HepG2 (cell line): ENCODE results near the gene DNAJC4. TPM values are rescaled to one million over a fixed set of nuclear protein-coding genes. Genes with fewer than 3 reads are reported as not detected.
A peak's percentile ranks its signal among the peaks of the same experiment; 100 is the strongest.

ENCODE experiments used
- ARID4A ChIP-seq: sonication (generic); formaldehyde crosslinking; IDR thresholded peaks from 2 replicates; pipeline ENCODE4 v1.5.0; 2020; ENCODE audit warnings: mild to moderate bottlenecking, missing genetic modification reagents, borderline replicate concordance
- ARNT2 ChIP-seq: sonication (generic); formaldehyde crosslinking; IDR thresholded peaks from 2 replicates; pipeline ENCODE4 v1.8.0; 2022; ENCODE audit warnings: mild to moderate bottlenecking, low read depth, missing genetic modification reagents, moderate library complexity
- BCL6 ChIP-seq: IDR thresholded peaks from 2 replicates; pipeline ENCODE4 v1.6.1; 2016; ENCODE audit warnings: missing genetic modification reagents, missing compliant biosample characterization
- CSRNP2 ChIP-seq: sonication (generic); formaldehyde crosslinking; conservative IDR thresholded peaks from 2 replicates; pipeline ENCODE4 v1.8.0; 2022; ENCODE audit warnings: low read depth, missing genetic modification reagents
- DMAP1 ChIP-seq: IDR thresholded peaks from 2 replicates; pipeline ENCODE4 v1.6.1; 2016
- EED ChIP-seq: sonication (generic); formaldehyde crosslinking; IDR thresholded peaks from 2 replicates; pipeline ENCODE4 v1.5.0; 2020; ENCODE audit warnings: mild to moderate bottlenecking, missing genetic modification reagents
- ISX ChIP-seq: sonication (generic); formaldehyde crosslinking; conservative IDR thresholded peaks from 2 replicates; pipeline ENCODE4 v1.5.0; 2020; ENCODE audit warnings: missing genetic modification reagents
- KLF15 ChIP-seq: sonication (generic); formaldehyde crosslinking; IDR thresholded peaks from 2 replicates; pipeline ENCODE4 v1.8.1; 2023; ENCODE audit warnings: borderline replicate concordance, mild to moderate bottlenecking, inconsistent platforms, missing genetic modification reagents, mixed read lengths
- MXD4 ChIP-seq: IDR thresholded peaks from 2 replicates; pipeline ENCODE4 v1.6.1; 2016; ENCODE audit warnings: mild to moderate bottlenecking, missing biosample characterization, missing genetic modification reagents
- NFE2L1 ChIP-seq: sonication (generic); formaldehyde crosslinking; IDR thresholded peaks from 2 replicates; pipeline ENCODE4 v1.4.0; 2020; ENCODE audit warnings: missing genetic modification reagents, mild to moderate bottlenecking, borderline replicate concordance
- NFYB ChIP-seq: sonication (generic); formaldehyde crosslinking; IDR thresholded peaks from 2 replicates; pipeline ENCODE4 v1.4.0; 2020; ENCODE audit warnings: missing genetic modification reagents
- NFYC ChIP-seq: IDR thresholded peaks from 2 replicates; pipeline ENCODE4 v1.6.1; 2016; ENCODE audit warnings: missing genetic modification reagents, missing compliant biosample characterization
- PHF21A ChIP-seq: sonication (generic); formaldehyde crosslinking; IDR thresholded peaks from 2 replicates; pipeline ENCODE4 v1.5.0; 2020; ENCODE audit warnings: mild to moderate bottlenecking, missing genetic modification reagents
- PPARG ChIP-seq: conservative IDR thresholded peaks from 2 replicates; pipeline ENCODE4 v1.6.1; 2016; ENCODE audit warnings: missing biosample characterization, missing genetic modification reagents
- TCF12 ChIP-seq, 2 experiments: fragments of 450-650 bp in 1 of 2; sonication (generic) in 1 of 2; formaldehyde crosslinking in 1 of 2; IDR thresholded peaks; 2 replicates each; pipeline versions ENCODE4 v1.6.1 to v1.8.0; 2017 to 2022; ENCODE audit warnings: antibody characterized with exemption in 1 of 2, mild to moderate bottlenecking in 1 of 2, missing genetic modification reagents in 1 of 2, moderate library complexity in 1 of 2
- WIZ ChIP-seq: sonication (generic); formaldehyde crosslinking; IDR thresholded peaks from 2 replicates; pipeline ENCODE4 v1.5.1; 2020; ENCODE audit warnings: mild to moderate bottlenecking, missing genetic modification reagents
- ZBTB20 ChIP-seq: sonication (generic); formaldehyde crosslinking; IDR thresholded peaks from 2 replicates; pipeline ENCODE4 v1.8.1; 2023; ENCODE audit warnings: missing genetic modification reagents, low read depth, mild to moderate bottlenecking, borderline replicate concordance
- ZNF713 ChIP-seq: sonication (generic); formaldehyde crosslinking; IDR thresholded peaks from 2 replicates; pipeline ENCODE4 v1.4.0; 2020; ENCODE audit warnings: mild to moderate bottlenecking, missing genetic modification reagents
- ZNF788 ChIP-seq: sonication (generic); formaldehyde crosslinking; IDR thresholded peaks from 2 replicates; pipeline ENCODE4 v1.5.0; 2020; ENCODE audit warnings: mild to moderate bottlenecking, missing genetic modification reagents, borderline replicate concordance
- ZSCAN21 ChIP-seq: sonication (generic); formaldehyde crosslinking; IDR thresholded peaks from 2 replicates; pipeline ENCODE4 v1.8.0; 2022; ENCODE audit warnings: mild to moderate bottlenecking, missing genetic modification reagents, moderate library complexity, borderline replicate concordance
- polyA plus RNA-seq, 8 experiments: library from polyadenylated mRNA; depleted of rRNA in 3 of 8; stranded (reverse) in 7 of 8; unstranded in 1 of 8; fragments of >200 nt; fragmentation: Illumina TruSeq in 4 of 8; extraction: Trizol in 4 of 8; gene quantifications; 2 replicates each; pipeline versions ENCODE4 v1.2.1 to v1.2.3, GENCODE V29; 2011 to 2016; ENCODE audit warnings: low read depth in 4 of 8, missing spikeins in 1 of 8, mixed read lengths in 1 of 8; ENCODE audit not compliant: insufficient read depth in 1 of 8
- total RNA-seq, 5 experiments: library from RNA; depleted of rRNA; stranded (reverse); fragments of >200 nt; fragmentation: Illumina TruSeq; extraction: Trizol; gene quantifications; 2 replicates each; pipeline ENCODE4 v1.2.3, GENCODE V29; 2016; ENCODE audit warnings: low read depth in 1 of 5
- TF ChIP-seq, protein P1 (sequence below): sonication (generic); formaldehyde crosslinking; IDR thresholded peaks from 2 replicates; pipeline ENCODE4 v1.4.0; 2020; ENCODE audit warnings: missing genetic modification reagents

Gene DNAJC4
- total and polyA plus RNA-seq, 2 of the 13 experiments (the other 11 are each of a cell fraction or from before 2014, with no cell fraction given), result 10.3 to 60.8 TPM

DNA sequence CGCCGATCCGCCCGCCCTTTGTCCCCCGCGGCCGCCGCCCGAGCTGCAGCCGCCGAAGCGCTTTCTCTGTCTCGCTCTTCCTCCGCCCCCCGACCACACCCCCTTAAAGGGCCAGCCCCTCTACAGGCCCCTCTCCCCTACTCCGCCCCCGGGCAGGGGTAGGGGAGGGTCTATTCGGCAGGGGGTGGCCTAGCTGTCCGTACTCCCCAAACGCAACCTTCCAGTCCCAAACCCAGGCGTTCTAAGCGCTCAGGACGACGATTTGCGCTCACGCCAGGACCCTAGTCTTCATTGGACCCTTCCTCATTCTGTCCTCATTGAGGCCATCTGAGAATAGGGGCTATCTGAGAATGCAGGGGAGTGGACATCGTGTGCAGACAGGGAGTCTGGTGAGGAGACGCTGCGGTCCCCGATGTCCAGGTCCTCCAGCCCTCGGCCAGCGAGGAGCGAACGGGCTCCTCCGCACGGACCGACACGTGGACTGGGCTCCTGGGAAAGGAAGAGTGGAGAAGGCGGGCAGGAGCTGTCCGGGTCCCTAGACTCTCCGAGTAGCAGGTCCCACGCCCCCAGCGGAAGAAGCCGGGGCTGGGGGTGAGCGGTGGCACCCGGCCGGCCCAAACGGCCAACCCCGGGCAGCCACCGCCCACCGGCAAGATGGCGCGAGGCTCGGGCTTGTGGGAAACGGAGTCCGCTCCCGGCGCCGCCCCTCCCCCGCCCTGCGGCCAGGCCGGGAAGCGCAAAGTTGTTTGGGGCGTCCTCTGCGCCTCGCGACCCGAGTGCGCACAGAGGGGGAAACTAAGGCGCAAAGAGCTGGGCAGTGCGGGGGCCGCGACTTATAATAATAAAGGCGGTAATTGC is 16.8 kb downstream of the DNAJC4 start, which contains the start of gene PPP1R14B (continued):
- peak; percentile 60; the same call in 1 of the 2 replicates for TF ChIP-seq ZSCAN21 (CRISPR knock-in tag)
- 0 out of 2 replicates have a peak, but pooled peaks have one; percentile 7 for TF ChIP-seq PPARG (CRISPR knock-in tag)
- TF ChIP-seq PHF21A (CRISPR knock-in tag), result peak; percentile 50
- TF ChIP-seq ARNT2, result peak; percentile 89
- no peak for TF ChIP-seq NFE2L1 (CRISPR knock-in tag)
- TF ChIP-seq, protein P1, sequence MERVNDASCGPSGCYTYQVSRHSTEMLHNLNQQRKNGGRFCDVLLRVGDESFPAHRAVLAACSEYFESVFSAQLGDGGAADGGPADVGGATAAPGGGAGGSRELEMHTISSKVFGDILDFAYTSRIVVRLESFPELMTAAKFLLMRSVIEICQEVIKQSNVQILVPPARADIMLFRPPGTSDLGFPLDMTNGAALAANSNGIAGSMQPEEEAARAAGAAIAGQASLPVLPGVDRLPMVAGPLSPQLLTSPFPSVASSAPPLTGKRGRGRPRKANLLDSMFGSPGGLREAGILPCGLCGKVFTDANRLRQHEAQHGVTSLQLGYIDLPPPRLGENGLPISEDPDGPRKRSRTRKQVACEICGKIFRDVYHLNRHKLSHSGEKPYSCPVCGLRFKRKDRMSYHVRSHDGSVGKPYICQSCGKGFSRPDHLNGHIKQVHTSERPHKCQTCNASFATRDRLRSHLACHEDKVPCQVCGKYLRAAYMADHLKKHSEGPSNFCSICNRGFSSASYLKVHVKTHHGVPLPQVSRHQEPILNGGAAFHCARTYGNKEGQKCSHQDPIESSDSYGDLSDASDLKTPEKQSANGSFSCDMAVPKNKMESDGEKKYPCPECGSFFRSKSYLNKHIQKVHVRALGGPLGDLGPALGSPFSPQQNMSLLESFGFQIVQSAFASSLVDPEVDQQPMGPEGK (CRISPR knock-in tag), result peak; percentile 27
- TF ChIP-seq CSRNP2 (CRISPR knock-in tag), result no peak
- peak; percentile 57; the same call in 1 of the 2 replicates for TF ChIP-seq NFYC
- TF ChIP-seq ZNF713 (CRISPR knock-in tag), result 0 out of 2 replicates have a peak, but pooled peaks have one; percentile 33
- peak; percentile 70; the same call in 1 of the 2 replicates for TF ChIP-seq ZNF788
- 0 out of 2 replicates have a peak, but pooled peaks have one; percentile 11 for TF ChIP-seq BCL6
- no peak for TF ChIP-seq EED (CRISPR knock-in tag)
- 0 out of 2 replicates have a peak, but pooled peaks have one; percentile 66 for TF ChIP-seq KLF15 (CRISPR knock-in tag)
- no peak for TF ChIP-seq TCF12 (IDR thresholded peaks at IDR 0.05)
- no peak for TF ChIP-seq TCF12 (CRISPR knock-in tag; IDR thresholded peaks at IDR 0.05)
- TF ChIP-seq WIZ, result 0 out of 2 replicates have a peak, but pooled peaks have one; percentile 24
- peak; percentile 81 for TF ChIP-seq ARID4A
- peak; percentile 41; the same call in 1 of the 2 replicates for TF ChIP-seq NFYB (CRISPR knock-in tag)
- peak; percentile 81 for TF ChIP-seq DMAP1 (CRISPR knock-in tag)
- no peak for TF ChIP-seq ISX
- TF ChIP-seq ZBTB20 (CRISPR knock-in tag), result peak; percentile 64; the same call in 1 of the 2 replicates
- TF ChIP-seq MXD4 (CRISPR knock-in tag), result peak; percentile 77; the same call in 1 of the 2 replicates
